ENCODE results near the gene IKBKE.

- TF ChIP-seq CTCF (IDR thresholded peaks at IDR 0.05) (no peak), EP300 (IDR thresholded peaks at IDR 0.05) (no peak), POLR2A (IDR thresholded peaks at IDR 0.05) (no peak)
Measured at GRCh38 chr1:206512058-206512850, 42.0 kb downstream of the IKBKE start.
